ENCODE data around the gene WDR11. TPM values are rescaled to one million over a fixed set of nuclear protein-coding genes. Genes with fewer than 3 reads are reported as not detected.

The WDR11 gene
- total and polyA plus RNA-seq, 4 donors, result 68.4 to 91.5 (median 74.2) TPM

DNA sequence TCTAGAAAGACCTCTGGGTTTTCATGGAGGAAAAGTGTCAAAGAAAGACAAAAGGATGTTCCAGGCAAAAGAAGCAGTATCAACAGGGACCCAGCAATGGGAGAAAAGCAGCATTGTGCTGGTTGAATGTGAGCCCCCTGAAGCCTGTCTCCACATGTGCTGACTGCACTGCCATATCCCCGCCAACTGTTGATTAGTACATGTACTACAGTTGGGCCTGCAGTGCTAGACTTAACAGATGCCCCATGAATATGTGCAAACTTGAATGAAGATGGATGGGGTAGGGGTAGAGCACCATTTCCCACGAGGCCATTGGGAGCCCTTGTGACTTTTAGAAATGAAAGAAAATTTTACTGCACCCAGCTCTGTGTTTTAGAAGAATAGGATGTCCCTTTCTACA lies 15.6 kb upstream of the WDR11 start:
- H3K27me3 ChIP-seq (ENCODE audit: control insufficient read depth, insufficient read depth, low read length), result no peaks in the 10 kb centered on the region
- H3K36me3 ChIP-seq (ENCODE audit: control insufficient read depth, insufficient read depth, low read length), result no peaks in the 10 kb centered on the region
- DNase-seq (ENCODE audit: low read depth in 4 of 6, low spot score in 6 of 6), result no peak
- peaks cover 4% of the 10 kb centered on the region for H3K4me1 ChIP-seq (ENCODE audit: control insufficient read depth, insufficient read depth, low read length)
- no peak overlapping the region for H3K27ac ChIP-seq (ENCODE audit: low read depth, low read length)
- no peak overlapping the region for H3K4me3 ChIP-seq (ENCODE audit: low read depth, low read length)
- H3K9me3 ChIP-seq (ENCODE audit: control insufficient read depth, insufficient read depth, low read length), result no peaks in the 10 kb centered on the region
- 100% methylated on average over 1 of the region's 2 CpGs for WGBS (ENCODE audit: insufficient coverage)

DNA sequence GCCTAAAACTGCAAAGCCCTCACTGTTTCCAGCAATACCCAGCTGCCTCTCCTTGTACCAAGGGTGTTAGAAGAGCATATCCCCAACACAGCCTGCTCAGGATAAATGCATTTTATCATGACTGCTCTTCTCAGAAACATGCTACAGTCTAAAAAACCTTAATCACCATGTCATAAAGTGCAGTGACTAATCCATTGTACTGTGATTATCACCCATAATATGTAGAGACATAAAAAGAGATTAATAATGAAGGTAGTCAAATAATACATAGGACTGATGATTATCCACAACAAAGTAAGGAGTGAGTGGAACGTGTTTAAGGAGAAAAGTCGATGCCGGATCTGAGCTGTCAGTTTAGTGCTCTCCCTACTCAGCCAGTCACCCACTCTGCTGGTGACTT lies 12.2 kb upstream of the WDR11 start:
- peak in 1 of 6 donors; percentile 2 for DNase-seq (ENCODE audit: low read depth in 4 of 6, low spot score in 6 of 6)
- Histone ChIP-seq H3K36me3 (ENCODE audit: control insufficient read depth, insufficient read depth, low read length) (no peaks in the 10 kb centered on the region), H3K27me3 (ENCODE audit: control insufficient read depth, insufficient read depth, low read length) (no peaks in the 10 kb centered on the region)

DNA sequence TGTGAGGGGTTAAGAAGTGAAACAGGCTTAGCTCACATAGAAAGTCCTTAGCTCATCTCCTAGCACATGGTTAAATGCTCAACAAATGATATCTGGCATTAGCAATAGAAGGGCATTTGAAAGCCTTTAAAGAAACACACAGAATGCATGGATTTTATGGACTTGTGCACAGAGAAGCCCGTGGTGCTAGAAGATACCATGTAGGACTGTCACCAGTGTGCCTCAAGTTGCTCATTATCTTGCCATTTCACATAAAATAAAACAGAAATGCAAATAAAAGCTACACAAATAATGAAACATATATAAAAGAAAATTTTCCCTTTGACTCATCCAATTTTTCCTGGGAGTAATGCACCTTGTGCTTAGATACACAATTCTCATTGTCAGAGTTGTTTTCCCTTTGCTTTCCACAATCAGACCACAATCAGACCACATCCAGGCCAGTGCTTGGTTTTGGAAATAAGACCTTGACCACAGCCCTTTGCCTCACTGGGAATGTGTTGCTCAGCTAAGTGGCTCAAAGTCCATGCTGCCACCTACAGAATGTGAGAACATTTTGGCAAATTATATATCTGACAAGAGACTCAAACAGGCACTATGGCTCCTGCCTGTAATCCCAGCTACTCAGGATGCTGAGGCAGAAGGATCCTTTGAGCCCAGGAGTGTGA lies 9.5 kb upstream of the WDR11 start:
- H3K4me1 ChIP-seq (ENCODE audit: control insufficient read depth, insufficient read depth, low read length), result peaks cover 6% of the 10 kb centered on the region
- H3K36me3 ChIP-seq (ENCODE audit: control insufficient read depth, insufficient read depth, low read length), result no peaks in the 10 kb centered on the region
- no peaks in the 10 kb centered on the region for H3K9me3 ChIP-seq (ENCODE audit: control insufficient read depth, insufficient read depth, low read length)
- peak in 1 of 6 donors; percentile 50 for DNase-seq (ENCODE audit: low read depth in 4 of 6, low spot score in 6 of 6)
- no peaks in the 10 kb centered on the region for H3K27me3 ChIP-seq (ENCODE audit: control insufficient read depth, insufficient read depth, low read length)
- WGBS (ENCODE audit: insufficient coverage), result no CpG with 5 or more reads among the region's 1 CpG
- no peak overlapping the region for H3K4me3 ChIP-seq (ENCODE audit: low read depth, low read length)
- no peak overlapping the region for H3K27ac ChIP-seq (ENCODE audit: low read depth, low read length)

More for the DNA sequence above, 12.2 kb upstream of the WDR11 start:
- H3K27ac ChIP-seq (ENCODE audit: low read depth, low read length), result no peak overlapping the region
- no peak overlapping the region for H3K4me3 ChIP-seq (ENCODE audit: low read depth, low read length)
- peaks cover 5% of the 10 kb centered on the region for H3K4me1 ChIP-seq (ENCODE audit: control insufficient read depth, insufficient read depth, low read length)
- no CpG with 5 or more reads among the region's 3 CpGs for WGBS (ENCODE audit: insufficient coverage)
- H3K9me3 ChIP-seq (ENCODE audit: control insufficient read depth, insufficient read depth, low read length), result no peaks in the 10 kb centered on the region

DNA sequence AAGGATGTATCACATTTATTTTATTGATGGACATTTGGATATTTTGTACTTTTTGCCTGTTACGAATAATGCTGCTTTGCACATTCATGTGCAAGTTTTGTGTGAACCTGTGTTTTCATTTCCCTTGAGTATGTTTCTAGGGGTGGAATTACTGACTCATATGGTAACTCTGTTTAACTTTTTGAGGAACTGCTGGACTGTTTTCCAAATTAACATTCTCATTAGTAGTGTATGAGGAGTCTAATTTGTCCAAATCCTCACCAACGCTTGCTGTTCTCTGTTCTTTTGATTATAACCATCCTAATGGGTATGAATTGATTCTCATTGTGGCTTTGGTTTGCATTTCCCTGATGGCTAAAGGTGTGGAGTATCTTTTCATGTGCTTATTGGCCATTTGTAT lies 3.2 kb downstream of the WDR11 start:
- no peak for DNase-seq (ENCODE audit: low read depth in 4 of 6, low spot score in 6 of 6)

DNA sequence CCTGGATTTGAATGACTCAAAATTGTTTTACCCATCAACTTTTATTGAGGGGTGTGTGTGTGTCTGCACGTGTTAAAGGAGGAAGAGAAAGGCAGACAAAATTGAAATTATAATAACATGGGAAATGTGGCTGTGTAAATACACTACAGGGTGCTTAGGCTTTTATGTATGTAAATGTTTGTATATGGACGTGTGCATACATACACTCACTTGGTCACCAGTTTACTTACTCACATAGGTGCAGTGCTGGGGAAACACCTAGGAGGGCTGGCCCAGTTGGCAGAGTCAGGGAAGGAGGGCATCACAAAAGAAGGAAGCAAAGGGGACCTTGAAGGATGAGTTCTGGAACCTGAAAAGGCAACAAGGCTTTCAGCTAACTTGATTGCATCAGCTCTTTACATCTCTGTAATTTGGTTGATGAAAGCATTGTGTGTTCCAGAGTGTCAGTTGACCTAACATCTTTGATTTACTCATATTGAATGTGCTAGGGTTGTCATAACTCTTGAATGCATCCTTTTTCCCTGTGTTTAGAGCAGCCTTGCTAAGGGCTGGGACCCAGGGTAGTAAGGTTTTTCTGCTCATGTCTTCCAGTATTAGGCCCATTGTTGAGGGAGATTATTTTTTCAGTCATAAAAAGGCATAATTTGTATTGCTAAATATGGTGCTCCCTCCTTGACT lies 10.2 kb downstream of the WDR11 start:
- Histone ChIP-seq H3K27me3 (ENCODE audit: control insufficient read depth, insufficient read depth, low read length) (no peaks in the 10 kb centered on the region), H3K4me3 (ENCODE audit: low read depth, low read length) (no peak overlapping the region), H3K4me1 (ENCODE audit: control insufficient read depth, insufficient read depth, low read length) (no peaks in the 10 kb centered on the region), H3K27ac (ENCODE audit: low read depth, low read length) (no peak overlapping the region), H3K9me3 (ENCODE audit: control insufficient read depth, insufficient read depth, low read length) (no peaks in the 10 kb centered on the region), H3K36me3 (ENCODE audit: control insufficient read depth, insufficient read depth, low read length) (peaks cover 13% of the 10 kb centered on the region)
- no CpG with 5 or more reads among the region's 2 CpGs for WGBS (ENCODE audit: insufficient coverage)
- no peak for DNase-seq (ENCODE audit: low read depth in 4 of 6, low spot score in 6 of 6)

More for the DNA sequence above, 3.2 kb downstream of the WDR11 start:
- peaks cover 4% of the 10 kb centered on the region for H3K4me1 ChIP-seq (ENCODE audit: control insufficient read depth, insufficient read depth, low read length)
- H3K36me3 ChIP-seq (ENCODE audit: control insufficient read depth, insufficient read depth, low read length), result peaks cover 2% of the 10 kb centered on the region
- H3K9me3 ChIP-seq (ENCODE audit: control insufficient read depth, insufficient read depth, low read length), result no peaks in the 10 kb centered on the region
- no CpG with 5 or more reads among the region's 2 CpGs for WGBS (ENCODE audit: insufficient coverage)
- no peaks in the 10 kb centered on the region for H3K27me3 ChIP-seq (ENCODE audit: control insufficient read depth, insufficient read depth, low read length)
- no peak overlapping the region for H3K27ac ChIP-seq (ENCODE audit: low read depth, low read length)
- no peak overlapping the region for H3K4me3 ChIP-seq (ENCODE audit: low read depth, low read length)

DNA sequence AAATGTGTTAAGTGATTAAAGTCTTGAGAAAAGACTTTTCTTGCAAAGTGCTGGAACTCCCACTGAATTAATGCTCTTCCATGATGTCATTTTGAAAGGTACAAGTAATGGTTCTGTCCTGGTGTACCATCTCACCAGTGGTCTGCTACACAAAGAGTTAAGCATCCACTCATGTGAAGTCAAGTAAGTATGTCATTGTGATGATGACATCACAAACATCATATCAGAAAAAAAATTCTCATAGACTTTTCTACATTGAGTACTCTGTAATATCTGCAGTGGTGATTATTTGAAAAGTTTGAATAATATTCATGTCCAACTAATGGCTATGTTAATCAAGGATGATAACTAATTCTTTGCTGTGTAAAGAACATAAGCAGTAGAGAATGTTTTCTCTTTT lies 22.6 kb downstream of the WDR11 start:
- Histone ChIP-seq H3K36me3 (ENCODE audit: control insufficient read depth, insufficient read depth, low read length) (peaks cover 7% of the 10 kb centered on the region), H3K27me3 (ENCODE audit: control insufficient read depth, insufficient read depth, low read length) (no peaks in the 10 kb centered on the region), H3K9me3 (ENCODE audit: control insufficient read depth, insufficient read depth, low read length) (no peaks in the 10 kb centered on the region), H3K4me1 (ENCODE audit: control insufficient read depth, insufficient read depth, low read length) (no peaks in the 10 kb centered on the region), H3K4me3 (ENCODE audit: low read depth, low read length) (no peak overlapping the region), H3K27ac (ENCODE audit: low read depth, low read length) (no peak overlapping the region)
- DNase-seq (ENCODE audit: low read depth in 4 of 6, low spot score in 6 of 6), result no peak

DNA sequence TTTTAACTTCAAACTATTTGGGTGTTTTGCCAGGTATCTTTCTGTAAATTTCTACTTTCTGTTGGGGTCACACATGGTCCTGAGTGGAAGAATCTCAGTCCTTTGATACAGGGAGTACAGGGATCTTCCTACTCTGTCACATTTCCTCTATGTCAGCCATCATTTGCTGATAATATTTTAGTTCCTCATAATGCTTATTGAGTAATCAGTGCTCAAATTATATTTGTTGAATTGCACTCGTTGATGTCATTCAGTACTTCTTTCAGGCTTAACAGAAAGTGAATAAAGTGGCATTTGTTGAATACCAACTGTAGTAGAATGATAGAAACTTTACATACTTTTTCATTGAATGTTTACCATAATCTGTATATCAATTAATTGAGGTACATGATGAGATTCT lies 31.9 kb downstream of the WDR11 start:
- H3K36me3 ChIP-seq (ENCODE audit: control insufficient read depth, insufficient read depth, low read length), result peaks cover 6% of the 10 kb centered on the region
- no peaks in the 10 kb centered on the region for H3K4me1 ChIP-seq (ENCODE audit: control insufficient read depth, insufficient read depth, low read length)
- no CpG with 5 or more reads among the region's 1 CpG for WGBS (ENCODE audit: insufficient coverage)
- no peaks in the 10 kb centered on the region for H3K9me3 ChIP-seq (ENCODE audit: control insufficient read depth, insufficient read depth, low read length)
- no peak for DNase-seq (ENCODE audit: low read depth in 4 of 6, low spot score in 6 of 6)
- H3K4me3 ChIP-seq (ENCODE audit: low read depth, low read length), result no peak overlapping the region
- H3K27me3 ChIP-seq (ENCODE audit: control insufficient read depth, insufficient read depth, low read length), result no peaks in the 10 kb centered on the region
- no peak overlapping the region for H3K27ac ChIP-seq (ENCODE audit: low read depth, low read length)

DNA sequence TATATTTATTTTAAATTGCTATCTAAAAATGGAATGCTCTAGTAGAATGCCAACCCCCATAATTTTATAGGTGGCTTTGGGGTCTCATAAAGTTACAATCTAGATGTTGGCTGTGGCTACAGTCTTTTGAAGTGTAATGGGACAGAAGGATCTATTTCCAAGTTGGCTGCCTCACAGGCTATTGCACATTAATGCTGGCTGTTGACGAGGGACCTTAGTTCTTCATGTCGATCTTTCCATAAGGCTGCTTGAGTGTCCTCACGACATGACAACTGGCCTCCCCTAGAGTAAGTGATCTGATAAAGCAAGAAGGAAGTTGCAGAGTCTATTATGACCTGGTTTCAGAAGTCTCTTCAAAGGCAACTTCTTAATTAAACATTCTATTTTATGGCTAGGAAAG lies 36.3 kb downstream of the WDR11 start:
- Histone ChIP-seq H3K9me3 (ENCODE audit: control insufficient read depth, insufficient read depth, low read length) (no peaks in the 10 kb centered on the region), H3K27me3 (ENCODE audit: control insufficient read depth, insufficient read depth, low read length) (no peaks in the 10 kb centered on the region), H3K36me3 (ENCODE audit: control insufficient read depth, insufficient read depth, low read length) (peaks cover 19% of the 10 kb centered on the region), H3K4me1 (ENCODE audit: control insufficient read depth, insufficient read depth, low read length) (no peaks in the 10 kb centered on the region), H3K27ac (ENCODE audit: low read depth, low read length) (no peak overlapping the region), H3K4me3 (ENCODE audit: low read depth, low read length) (no peak overlapping the region)
- no peak for DNase-seq (ENCODE audit: low read depth in 4 of 6, low spot score in 6 of 6)
- WGBS (ENCODE audit: insufficient coverage), result 59% methylated on average over 2 of the region's 3 CpGs

DNA sequence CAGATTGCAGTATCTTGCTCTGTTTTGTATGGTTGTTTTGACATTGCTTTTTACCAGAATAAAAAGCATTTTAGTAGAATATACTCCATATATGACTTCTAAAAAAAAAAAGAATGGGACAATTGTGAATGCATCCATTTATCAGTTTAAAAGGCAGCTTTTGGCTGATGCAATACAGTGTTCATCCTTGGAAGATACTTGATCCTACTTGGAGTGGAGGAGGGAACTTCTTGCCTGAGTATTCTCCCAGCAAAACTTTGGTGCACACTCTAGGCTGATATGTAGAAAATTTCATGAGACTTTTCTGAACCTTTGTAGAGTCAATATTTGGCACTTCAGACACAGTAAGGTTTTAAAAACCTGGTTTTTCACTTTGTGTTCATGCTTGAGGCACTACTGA lies 40.2 kb downstream of the WDR11 start:
- no peaks in the 10 kb centered on the region for H3K9me3 ChIP-seq (ENCODE audit: control insufficient read depth, insufficient read depth, low read length)
- H3K27me3 ChIP-seq (ENCODE audit: control insufficient read depth, insufficient read depth, low read length), result no peaks in the 10 kb centered on the region
- H3K36me3 ChIP-seq (ENCODE audit: control insufficient read depth, insufficient read depth, low read length), result peaks cover 15% of the 10 kb centered on the region
- DNase-seq (ENCODE audit: low read depth in 4 of 6, low spot score in 6 of 6), result no peak
- H3K4me3 ChIP-seq (ENCODE audit: low read depth, low read length), result no peak overlapping the region
- no peak overlapping the region for H3K27ac ChIP-seq (ENCODE audit: low read depth, low read length)
- H3K4me1 ChIP-seq (ENCODE audit: control insufficient read depth, insufficient read depth, low read length), result no peaks in the 10 kb centered on the region

DNA sequence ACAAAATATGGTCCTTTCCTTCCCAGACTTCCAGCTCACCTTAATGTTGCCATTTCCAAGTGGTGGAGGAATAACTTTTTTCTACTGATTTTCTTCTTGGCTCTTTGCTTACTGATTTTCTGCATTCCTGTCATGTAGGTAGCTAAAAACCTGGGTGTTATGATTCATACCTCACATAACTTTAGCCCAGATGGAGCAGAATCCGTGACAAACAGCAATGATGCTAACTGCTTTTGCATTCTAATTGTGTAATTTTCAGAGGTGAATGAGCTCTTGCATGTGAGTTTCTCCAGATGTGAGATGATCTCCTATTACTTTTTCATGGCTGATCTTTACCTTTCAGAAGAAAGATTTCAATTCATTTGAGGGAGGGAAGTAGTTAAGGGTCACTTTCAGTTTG lies 43.4 kb downstream of the WDR11 start:
- peak in 1 of 6 donors; percentile 58 for DNase-seq (ENCODE audit: low read depth in 4 of 6, low spot score in 6 of 6)
- no peak overlapping the region for H3K4me3 ChIP-seq (ENCODE audit: low read depth, low read length)
- H3K27me3 ChIP-seq (ENCODE audit: control insufficient read depth, insufficient read depth, low read length), result no peaks in the 10 kb centered on the region
- no peaks in the 10 kb centered on the region for H3K4me1 ChIP-seq (ENCODE audit: control insufficient read depth, insufficient read depth, low read length)
- no peak overlapping the region for H3K27ac ChIP-seq (ENCODE audit: low read depth, low read length)
- peaks cover 7% of the 10 kb centered on the region for H3K36me3 ChIP-seq (ENCODE audit: control insufficient read depth, insufficient read depth, low read length)
- no CpG with 5 or more reads among the region's 1 CpG for WGBS (ENCODE audit: insufficient coverage)
- no peaks in the 10 kb centered on the region for H3K9me3 ChIP-seq (ENCODE audit: control insufficient read depth, insufficient read depth, low read length)
